Astrocyte of the spinal cord (primary cell): ENCODE results near the gene PRMT2.
A peak's percentile ranks its signal among the peaks of the same experiment; 100 is the strongest.

ENCODE experiments used
- DNase-seq: peaks from one replicate; pipeline ENCODE4 v3.0.0; 2011; ENCODE audit warnings: low read depth, low spot score
- H3K4me3 ChIP-seq: 2 replicates; pipeline ENCODE4 v1.5.1; 2011; ENCODE audit warnings: low read depth, mild to moderate bottlenecking, low read length, moderate library complexity
- in situ Hi-C: cut with HindIII; loops from 2 replicates; pipeline ENCODE4 v1.10.0; 2017; ENCODE audit warnings: low sequenced_read_pairs
- TF ChIP-seq, protein P1 (sequence below): IDR thresholded peaks from 2 replicates; pipeline ENCODE4 v1.5.1; 2012; ENCODE audit warnings: low read depth, mild to moderate bottlenecking, low read length, inconsistent platforms

PRMT2 gene

DNA sequence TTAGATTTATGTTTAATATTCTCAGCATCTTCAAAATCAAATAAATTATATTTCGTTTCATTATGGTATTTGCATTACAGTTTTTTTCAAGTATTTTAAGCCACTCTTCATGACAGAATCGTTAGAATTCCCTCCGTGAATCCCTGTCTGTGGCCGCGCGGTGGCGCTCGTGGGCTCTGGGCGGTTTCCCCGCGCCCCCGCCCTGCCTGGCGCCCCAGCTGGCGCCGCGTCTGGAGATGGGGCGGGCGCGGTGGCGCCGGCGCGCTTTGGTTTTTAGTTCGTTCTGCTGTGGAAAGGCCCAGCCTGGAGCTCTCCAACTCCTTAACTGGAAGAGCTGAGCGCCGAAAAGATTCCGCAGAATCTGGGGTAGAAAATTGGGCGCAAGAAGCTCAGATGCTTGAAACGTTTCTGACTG, 25.7 kb downstream of the PRMT2 start:
- in situ Hi-C loops = no loop called here
- TF ChIP-seq, protein P1, sequence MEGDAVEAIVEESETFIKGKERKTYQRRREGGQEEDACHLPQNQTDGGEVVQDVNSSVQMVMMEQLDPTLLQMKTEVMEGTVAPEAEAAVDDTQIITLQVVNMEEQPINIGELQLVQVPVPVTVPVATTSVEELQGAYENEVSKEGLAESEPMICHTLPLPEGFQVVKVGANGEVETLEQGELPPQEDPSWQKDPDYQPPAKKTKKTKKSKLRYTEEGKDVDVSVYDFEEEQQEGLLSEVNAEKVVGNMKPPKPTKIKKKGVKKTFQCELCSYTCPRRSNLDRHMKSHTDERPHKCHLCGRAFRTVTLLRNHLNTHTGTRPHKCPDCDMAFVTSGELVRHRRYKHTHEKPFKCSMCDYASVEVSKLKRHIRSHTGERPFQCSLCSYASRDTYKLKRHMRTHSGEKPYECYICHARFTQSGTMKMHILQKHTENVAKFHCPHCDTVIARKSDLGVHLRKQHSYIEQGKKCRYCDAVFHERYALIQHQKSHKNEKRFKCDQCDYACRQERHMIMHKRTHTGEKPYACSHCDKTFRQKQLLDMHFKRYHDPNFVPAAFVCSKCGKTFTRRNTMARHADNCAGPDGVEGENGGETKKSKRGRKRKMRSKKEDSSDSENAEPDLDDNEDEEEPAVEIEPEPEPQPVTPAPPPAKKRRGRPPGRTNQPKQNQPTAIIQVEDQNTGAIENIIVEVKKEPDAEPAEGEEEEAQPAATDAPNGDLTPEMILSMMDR = peak; percentile 79
- H3K4me3 ChIP-seq = peak overlapping the region; percentile 17
- peak; percentile 82 for DNase-seq

DNA sequence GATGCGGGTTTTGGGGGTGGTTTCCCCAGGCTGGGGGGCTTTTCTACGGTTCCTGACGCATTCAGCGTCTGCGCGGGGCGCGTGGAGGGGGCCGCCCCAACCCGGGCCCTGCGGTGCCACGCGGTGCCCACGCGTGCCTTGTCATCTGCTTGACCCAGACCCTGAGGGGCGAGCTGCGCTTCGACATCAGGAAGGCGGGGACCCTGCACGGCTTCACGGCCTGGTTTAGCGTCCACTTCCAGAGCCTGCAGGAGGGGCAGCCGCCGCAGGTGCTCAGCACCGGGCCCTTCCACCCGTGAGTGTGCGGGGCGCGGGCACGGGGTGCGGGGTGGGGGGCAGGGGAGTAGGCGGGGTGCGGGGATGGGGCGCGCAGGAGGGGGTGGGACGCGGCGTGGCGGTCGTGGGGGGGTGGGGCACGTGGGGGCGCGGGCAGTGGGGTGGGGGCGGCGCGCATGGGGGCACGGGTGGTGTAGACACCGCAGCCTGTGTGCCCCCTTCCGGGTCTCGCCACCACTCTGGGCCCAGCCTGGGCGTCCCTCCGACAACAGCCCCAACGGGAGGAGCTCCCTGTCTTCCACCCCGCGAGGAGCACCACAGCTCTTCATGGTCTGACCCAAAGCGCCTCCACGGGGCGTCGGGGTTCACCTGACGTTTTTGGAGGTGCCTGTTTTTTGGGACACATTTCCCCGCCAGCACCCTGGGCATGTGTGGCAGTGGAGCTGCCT, 26.3 kb downstream of the PRMT2 start:
- TF ChIP-seq, protein P1 = no peak
- DNase-seq = no peak
- peak overlapping the region; percentile 17 for H3K4me3 ChIP-seq
- in situ Hi-C loops = no loop called here

DNA sequence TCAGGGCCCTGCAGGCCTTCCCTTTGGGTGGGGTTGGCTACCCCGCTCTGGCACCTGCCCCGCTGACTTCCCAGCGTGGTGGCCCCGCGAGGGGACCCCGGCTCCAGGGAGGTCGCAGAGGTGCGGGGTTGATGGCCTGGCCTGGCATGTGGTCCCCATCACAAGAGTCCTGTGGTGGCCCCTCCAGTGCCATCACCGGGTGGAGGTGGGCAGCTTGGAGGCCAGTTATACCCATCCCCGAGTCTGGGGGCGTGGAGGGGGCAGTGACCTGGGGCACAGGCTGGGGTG, 26.8 kb downstream of the PRMT2 start:
- no peak overlapping the region for H3K4me3 ChIP-seq
- no peak for DNase-seq
- in situ Hi-C loops = no loop called here
- TF ChIP-seq, protein P1 = no peak

DNA sequence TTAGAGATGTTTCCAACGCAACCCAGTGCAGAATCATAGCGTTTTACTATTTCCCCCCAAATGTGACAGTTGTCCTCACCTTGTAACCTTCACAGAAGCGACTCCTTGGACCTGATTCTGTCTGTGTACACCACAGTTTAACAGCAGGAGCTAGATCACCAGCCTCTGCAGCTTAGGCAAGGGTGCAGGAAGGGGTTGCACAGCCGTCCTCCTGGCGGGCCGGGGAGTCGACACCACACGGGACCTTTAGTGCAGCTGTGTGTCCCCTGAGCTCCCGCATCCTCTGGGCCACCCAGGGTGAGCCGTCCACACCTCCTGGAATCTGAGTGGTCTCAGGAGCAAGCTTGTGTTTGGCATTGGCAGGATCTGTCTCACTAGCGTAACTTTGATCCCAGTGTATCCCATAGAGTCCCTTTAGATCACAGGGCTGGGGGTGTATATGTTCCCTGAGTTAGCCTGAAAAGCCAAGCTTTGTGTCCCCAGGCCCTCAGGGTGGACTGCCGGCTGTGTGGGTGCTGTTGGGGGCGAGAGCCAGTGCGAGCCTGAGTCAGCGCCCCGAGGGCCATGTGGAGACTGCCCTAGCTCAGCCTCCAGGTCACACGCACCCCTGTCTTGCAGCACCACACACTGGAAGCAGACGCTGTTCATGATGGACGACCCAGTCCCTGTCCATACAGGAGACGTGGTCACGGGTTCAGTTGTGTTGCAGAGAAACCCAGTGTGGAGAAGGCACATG, 27.5 kb downstream of the PRMT2 start:
- TF ChIP-seq, protein P1 = no peak
- no peak overlapping the region for H3K4me3 ChIP-seq
- in situ Hi-C loops = no loop called here
- DNase-seq = no peak

DNA sequence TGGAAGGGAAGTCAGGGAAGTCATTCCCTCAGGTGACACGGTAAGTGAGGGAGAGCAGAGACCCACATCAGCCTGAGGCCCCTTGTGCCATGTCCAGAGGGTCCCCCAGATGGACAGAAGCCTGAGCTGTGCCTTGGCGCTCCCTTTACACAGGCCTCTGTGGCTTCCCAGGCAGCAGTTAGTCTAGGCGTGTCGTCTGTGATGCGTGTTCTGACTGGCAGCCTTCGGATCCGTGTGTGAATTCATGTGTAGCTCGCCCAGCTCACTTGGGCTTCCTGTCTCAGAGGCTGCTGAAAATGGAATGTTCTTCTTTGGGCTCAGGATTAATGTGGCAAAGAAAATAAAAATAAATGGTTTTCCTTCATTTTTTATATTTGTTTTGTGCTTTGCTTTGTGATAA, 28.3 kb downstream of the PRMT2 start:
- TF ChIP-seq, protein P1 = no peak
- no peak overlapping the region for H3K4me3 ChIP-seq
- no peak for DNase-seq
- in situ Hi-C loops = no loop called here

DNA sequence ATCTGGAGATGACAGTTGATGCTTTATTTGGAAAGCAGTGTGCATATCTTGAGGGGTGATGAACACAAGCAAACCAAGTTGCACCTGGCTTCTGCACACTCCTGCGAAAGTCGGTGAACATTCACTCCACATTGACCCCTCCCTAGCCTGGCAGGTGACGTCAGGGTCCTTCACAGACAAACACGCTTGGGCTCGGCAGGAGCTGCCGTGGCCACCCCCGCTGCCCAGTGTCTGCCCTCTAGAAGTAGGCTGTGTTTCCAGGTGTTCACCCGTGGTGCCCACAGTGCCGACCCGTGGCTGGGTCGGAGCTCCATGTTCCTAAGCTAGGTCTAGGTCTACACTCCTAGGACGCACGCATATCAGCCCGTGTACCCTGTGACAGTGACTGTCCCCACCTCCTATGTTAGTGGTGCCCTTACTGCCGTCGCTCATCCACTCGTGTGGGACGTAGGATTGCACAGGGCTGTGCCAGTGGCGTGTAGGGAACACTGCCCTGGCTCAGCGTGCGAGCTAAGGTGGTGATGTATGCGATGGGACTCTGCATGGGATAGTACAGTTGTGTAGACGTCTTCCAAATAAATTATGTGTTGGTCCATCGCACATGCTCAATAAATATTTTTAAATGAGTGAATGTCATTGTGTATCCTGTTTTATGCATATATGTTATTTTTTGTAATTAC, 29.0 kb downstream of the PRMT2 start:
- TF ChIP-seq, protein P1 = no peak
- in situ Hi-C loops = no loop called here
- no peak for DNase-seq
- H3K4me3 ChIP-seq = no peak overlapping the region
